Muscle of back (tissue), 13 donors: ENCODE measurements around the gene NUP54. TPM values are rescaled to one million over a fixed set of nuclear protein-coding genes. Genes with fewer than 3 reads are reported as not detected.

ENCODE experiments used
- DNase-seq, 3 donors: peaks; one replicate each; pipeline versions ENCODE4 v3.0.0 to v3.0.0-alpha.2; 2013
- long read RNA-seq, 9 donors: transcript quantifications; one replicate each; lab custom pipeline, GENCODE V29; 2026
- polyA plus RNA-seq, 10 donors: library from polyadenylated mRNA; unstranded; fragments of 120-200 nt; gene quantifications; one replicate each; pipeline ENCODE4 v1.2.1, GENCODE V29; 2013; ENCODE audit not compliant: insufficient read length in 10 of 10

NUP54 gene, protein sequence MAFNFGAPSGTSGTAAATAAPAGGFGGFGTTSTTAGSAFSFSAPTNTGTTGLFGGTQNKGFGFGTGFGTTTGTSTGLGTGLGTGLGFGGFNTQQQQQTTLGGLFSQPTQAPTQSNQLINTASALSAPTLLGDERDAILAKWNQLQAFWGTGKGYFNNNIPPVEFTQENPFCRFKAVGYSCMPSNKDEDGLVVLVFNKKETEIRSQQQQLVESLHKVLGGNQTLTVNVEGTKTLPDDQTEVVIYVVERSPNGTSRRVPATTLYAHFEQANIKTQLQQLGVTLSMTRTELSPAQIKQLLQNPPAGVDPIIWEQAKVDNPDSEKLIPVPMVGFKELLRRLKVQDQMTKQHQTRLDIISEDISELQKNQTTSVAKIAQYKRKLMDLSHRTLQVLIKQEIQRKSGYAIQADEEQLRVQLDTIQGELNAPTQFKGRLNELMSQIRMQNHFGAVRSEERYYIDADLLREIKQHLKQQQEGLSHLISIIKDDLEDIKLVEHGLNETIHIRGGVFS
- polyA plus RNA-seq = 10 to 100 TPM; 28.7 to 67.6 (median 39.1) TPM
- long read RNA-seq, donor 1, partial matches to known transcripts = 0 of 5 reads
- long read RNA-seq, donor 1, other reads (novel, unspliced or antisense) = 0 of 5 reads
- long read RNA-seq, donor 2, partial matches to known transcripts = 0 of 2 reads
- long read RNA-seq, donor 2, other reads (novel, unspliced or antisense) = 0 of 2 reads
- long read RNA-seq, donor 3 = 0 reads
- long read RNA-seq, donor 4, transcript NUP54-201 (12 exons, 2,367 nt) = major isoform, 5 of 5 reads
- long read RNA-seq, donor 4, partial matches to known transcripts = 0 of 5 reads
- long read RNA-seq, donor 4, other reads (novel, unspliced or antisense) = 0 of 5 reads
- long read RNA-seq, donor 5, partial matches to known transcripts = 0 of 5 reads
- long read RNA-seq, donor 5, other reads (novel, unspliced or antisense) = 0 of 5 reads
- long read RNA-seq, donor 6, partial matches to known transcripts = 0 of 4 reads
- long read RNA-seq, donor 6, other reads (novel, unspliced or antisense) = 0 of 4 reads
- long read RNA-seq, donor 7, transcript NUP54-201 (12 exons, 2,367 nt) = major isoform, 5 of 11 reads
- long read RNA-seq, donor 7, partial matches to known transcripts = 6 of 11 reads
- long read RNA-seq, donor 7, other reads (novel, unspliced or antisense) = 0 of 11 reads
- long read RNA-seq, donor 8, partial matches to known transcripts = 6 of 8 reads
- long read RNA-seq, donor 8, other reads (novel, unspliced or antisense) = 0 of 8 reads
- long read RNA-seq, donor 9 = 0 reads

DNA sequence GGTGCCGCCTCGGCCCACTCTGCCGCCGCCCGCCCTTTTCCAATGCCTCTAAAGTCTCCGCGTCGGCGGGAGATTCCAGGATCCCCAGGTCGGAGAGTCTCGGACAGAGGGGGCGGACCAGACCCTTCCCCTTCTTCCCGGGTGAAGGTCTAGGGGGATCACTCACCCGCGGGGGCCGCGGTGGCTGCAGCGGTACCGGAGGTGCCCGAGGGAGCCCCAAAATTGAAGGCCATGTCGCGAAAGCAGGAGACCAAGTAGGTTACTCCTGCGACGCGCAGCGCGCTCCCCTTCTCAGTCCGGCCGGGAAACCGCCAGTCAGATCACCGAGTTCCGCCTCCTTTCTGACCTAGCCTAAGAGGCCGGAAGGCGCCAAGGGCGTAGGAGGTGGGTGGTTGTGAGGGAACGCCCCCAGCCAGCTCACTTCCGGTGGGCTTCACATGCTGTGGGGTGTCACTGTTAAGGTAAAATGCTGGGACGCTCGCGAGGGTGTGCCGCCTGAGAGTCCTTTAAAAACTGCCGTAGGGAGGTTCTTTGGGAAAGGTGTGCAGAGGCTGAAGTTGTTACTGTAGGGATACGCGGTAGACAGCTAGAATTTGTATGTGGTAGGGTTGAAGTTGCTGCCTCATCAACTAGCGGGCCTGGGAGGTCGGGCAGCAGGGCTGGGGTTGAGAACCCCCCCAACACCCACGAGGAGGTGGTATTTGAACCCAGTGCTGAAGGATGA is at the start of gene NUP54:
NUP54 (minus strand) TSS at position 256 of the 724 bp plus-strand sequence; CDS start at position 233, 23 bp downstream.
- peak; percentile 96 to 98 (median 97) for DNase-seq

DNA sequence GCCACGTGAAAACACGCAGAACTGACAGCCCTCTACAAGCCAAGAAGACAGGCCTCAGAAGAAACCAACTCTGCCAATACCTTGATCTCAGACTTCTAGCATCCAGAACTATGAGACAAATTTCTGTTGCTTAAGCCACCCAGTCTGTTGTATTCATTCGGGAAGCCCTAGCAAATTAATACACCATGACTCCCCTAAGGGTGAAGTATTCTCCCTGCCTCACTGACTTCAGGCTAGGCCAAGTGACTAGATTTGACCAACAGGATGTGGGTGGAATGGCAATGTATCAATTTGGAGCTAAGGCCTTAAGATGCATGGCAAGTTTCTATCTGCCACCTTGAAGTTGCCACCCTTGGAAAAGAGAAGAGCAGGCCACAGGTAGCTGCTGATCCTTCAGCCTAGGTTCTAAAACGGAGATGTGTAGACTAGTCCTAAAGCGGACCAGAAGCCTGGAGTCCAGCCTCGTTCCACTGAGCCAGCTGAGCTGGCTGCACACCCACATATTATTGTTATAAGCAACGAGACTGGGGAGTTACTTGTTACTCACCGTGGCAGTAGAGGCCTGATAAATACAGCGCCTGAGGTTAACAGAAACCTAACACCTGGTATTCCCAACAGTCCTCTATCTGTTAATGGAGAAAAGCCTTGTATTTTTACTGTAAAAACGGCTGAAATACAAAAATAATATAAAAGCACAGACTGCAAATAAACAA is 49.0 kb upstream of the NUP54 start:
- DNase-seq = no peak

DNA sequence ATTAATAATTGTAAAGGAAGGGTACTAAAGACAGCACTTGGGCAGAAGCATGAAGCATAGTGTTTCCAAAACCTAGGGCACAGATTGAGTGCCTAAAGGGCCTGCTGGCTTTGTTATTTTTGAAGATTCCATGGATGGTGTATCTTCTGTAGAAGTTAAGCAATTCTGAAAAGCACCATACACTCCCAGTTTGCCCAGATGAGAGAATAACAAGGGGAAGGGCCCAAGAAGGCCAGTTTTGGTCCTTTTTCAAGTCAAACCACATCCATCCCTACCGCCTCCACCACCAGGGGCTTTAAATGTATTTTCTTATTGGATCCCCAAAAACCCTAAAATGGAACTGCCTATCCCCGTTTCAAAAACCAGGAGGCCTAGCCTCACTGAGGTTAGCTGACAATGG is 48.2 kb upstream of the NUP54 start:
- DNase-seq = no peak

DNA sequence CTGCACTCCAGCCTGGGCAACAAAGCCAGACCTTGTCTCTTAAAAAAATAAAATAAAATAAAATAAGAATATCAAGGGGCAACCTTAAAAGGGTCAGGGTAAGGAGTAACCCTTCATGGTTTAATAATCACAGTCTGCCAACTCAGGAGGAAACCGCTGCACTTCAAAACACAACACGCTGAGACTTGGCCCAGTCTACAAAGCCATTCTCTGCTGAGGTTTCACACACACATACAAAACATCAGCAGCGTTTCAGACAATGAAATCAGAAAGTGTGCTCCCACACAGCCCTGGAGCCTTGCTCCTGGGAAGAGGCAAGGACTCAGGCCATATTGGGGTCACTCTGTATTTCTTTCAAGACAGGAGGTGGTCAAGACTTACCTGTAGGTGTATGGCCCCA is 47.1 kb upstream of the NUP54 start:
- DNase-seq = no peak

DNA sequence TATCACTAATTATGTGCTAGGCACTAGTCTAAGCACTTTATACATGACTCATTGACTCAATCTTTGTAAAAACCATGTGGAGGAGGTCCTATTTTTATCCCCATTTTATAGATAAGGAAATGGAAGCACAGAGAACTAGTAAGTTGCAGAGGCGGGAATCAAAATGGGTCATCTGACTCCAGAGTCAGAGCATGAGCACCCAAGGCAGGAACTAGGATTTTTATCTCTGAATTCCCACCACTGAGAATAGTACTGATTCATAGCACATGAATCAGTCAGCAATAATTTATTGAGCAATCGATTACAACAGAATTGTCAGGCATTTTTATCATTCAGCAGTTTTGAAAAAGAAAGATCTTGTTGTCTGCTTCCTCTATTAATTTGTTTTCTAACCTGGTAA is 46.1 kb upstream of the NUP54 start:
- peak in 1 of 3 donors; percentile 80 for DNase-seq

DNA sequence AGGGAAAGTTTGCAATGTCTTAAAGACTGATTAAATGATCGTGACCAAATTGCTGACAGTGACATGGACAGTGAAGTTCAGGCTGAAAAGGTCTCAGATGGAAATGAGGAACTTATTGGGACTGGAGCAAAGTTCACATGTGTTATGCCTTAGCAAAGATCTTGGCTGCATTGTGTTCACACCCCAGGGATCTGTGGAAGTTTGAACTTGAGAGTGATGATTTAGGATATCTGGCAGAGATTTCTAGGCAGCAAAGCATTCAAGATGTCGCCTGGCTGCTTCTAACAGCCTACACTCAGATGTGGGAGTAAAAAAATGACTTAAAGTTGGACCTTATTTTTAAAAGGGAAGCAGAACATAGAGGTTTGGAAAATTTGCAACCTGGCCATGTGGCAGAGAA is 44.0 kb upstream of the NUP54 start:
- peak in 1 of 3 donors; percentile 30 for DNase-seq

DNA sequence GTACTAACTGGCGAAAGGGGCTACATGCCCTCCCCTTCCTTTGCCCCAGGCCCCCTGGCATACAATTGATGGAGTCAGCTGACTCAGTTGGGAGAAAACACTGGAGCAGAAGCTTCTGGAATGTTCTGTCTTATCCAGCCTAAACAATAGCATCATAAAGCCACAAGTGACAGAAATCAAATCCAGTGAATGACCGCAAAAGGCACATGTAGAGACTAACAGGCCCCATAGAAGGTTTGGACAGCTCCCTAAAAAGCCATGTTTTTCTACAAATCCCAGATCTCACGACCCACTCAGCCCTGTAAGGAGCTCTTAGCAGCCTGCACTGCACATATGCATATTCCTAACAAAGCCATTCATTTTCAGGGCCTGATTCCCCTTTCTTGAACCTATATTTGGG is 40.4 kb upstream of the NUP54 start:
- no peak for DNase-seq

DNA sequence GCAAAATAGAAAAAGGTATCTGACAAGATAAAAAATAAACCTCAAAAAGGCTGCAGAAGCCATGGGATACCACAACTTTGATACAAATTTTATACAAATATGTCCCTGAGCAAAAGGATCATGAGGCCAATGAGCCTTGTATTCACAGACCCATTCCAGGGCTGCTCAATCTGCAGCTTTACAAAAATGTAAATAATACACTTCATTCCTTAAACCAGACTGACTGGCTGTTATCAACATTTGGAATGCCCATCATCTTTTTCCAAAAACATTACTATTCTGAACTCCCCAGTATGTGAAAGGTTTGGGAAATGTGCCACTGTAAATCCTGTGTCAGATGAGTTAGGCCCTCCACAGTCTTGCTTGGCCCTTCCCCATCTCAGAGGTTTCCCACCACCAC is 40.0 kb upstream of the NUP54 start:
- DNase-seq = no peak

DNA sequence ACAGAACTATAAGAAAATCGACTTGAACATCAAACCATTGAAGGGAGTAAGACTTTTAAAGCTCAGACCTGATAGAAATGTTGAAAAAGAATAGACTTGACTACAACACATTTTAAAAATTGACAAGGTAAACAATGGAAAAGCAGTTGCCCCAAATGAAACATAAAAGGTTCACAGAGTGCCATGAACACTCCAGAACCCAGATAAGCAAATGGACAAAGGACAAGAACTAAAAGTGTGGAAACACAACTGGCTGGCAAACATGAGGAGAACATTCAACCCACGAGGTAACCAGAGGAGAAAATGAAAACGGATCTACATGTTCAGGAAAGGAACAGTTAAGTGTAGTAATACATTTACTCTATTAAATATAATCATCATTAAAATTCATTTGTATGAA is 39.0 kb upstream of the NUP54 start:
- DNase-seq = no peak

DNA sequence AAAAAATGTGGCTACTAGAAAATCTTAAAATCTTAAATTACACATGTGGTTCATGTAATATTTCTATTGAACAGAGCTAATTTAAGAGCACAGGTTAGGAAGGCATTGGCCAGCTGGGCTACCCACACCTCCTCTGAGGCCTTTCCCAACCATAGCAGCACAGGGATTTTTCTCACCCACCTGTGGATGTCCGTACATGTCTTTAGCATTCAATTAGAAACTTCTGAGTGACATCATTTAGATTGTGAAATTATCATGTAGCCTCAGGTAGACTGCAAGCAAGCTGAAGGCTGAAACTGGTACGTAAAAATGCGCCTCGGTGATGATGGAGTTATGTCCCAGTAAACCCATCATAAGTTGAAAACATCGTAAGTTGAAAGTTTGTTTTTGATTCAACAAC is 34.3 kb upstream of the NUP54 start:
- DNase-seq = no peak

DNA sequence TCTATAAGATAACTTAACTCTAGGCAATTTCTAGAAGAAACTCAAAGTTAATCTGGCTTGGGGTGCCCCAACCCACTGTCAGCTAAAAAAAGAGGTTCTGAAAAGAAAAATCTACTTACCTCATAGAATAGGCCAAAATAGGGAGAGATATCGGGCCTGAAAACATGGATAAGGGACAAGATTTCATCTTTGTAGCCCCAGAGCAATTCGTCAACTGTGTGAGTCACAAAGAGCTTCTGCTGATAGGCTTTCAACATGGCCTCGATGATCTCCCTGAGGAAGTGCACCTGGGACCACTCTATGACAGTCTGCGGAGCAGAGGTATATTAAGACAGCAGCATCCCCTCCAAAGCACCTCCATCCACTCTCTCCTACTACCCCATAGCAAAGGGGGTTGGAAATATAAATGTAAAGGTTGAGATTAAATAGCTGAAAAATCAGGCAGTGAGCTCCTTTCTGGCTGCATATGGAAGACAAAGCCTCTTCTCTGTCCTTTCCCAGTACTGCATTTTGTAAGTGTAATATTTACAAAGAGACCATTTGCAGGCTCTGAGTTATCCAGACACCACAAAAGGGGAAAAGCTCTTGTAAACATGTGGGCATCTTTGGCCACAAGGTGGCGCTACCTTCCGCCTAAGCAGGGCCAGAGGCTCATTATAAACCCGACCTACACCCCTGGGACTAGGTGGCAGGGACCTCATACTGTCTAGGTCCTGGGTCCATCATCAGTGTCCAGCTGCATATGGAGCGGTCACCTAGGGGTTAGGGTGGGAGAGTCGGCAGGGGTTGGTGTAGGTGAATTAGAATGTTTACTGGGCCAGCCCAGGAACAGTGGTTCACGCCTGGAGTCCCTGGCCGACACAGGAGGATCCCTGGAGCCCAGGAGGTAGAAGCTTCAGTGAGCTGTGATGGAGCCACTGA is 31.5 kb upstream of the NUP54 start:
- peak; percentile 60 to 75 (median 73) for DNase-seq

DNA sequence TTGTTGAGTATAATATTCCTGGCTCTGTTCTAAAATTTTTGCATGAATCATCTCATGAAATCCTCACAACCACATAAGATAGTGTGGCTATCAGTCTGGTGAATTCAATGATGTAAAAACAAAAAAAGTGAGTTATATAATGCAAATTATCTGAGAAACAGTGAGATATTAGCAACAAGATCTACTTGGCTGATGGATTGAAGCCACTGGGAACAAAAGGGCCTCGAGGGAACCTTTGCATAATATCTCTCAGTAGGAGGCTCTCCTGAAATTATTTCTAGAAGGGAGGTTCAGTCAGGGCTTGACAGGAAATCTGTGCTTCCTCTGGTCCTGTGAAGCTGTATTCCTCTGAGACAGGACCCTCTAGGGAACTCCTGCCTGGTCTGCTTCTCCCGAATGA is 30.1 kb upstream of the NUP54 start:
- no peak for DNase-seq

DNA sequence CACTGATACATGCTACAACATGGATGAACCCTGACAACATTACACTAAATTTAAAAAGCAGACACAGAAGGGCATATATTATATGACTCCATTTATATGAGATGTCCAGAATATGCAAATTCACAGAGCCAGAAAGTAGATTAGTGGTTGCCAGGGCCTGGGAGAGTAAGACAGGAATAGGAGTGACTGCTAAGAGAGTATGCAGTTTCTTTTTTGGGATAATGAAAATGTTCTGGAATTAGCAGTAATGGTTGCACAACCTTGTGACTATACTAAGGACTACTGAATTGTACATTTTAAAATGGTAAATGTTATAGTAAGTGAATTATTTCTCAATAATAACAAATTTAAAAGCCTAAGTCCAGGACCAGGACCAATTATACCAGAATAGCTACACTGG is 29.5 kb upstream of the NUP54 start:
- DNase-seq = no peak

DNA sequence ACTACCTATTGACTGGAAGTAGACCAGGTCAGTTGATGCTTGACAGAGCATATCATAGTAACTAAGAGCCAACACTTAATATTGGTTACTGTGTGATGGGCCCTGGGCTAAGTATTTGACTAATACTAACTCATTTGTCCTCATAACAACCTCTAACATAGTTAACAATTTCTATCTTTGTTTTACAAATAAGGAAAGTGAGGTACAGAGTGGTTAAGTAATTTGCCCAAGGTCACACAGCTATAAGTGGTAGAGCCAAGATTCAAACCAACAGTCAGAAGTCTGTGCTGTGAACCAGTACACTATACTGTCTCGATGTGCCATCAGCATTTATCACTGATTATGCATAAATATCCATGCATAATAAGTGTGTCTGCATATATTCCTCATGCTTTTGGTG is 27.1 kb upstream of the NUP54 start:
- DNase-seq = no peak

DNA sequence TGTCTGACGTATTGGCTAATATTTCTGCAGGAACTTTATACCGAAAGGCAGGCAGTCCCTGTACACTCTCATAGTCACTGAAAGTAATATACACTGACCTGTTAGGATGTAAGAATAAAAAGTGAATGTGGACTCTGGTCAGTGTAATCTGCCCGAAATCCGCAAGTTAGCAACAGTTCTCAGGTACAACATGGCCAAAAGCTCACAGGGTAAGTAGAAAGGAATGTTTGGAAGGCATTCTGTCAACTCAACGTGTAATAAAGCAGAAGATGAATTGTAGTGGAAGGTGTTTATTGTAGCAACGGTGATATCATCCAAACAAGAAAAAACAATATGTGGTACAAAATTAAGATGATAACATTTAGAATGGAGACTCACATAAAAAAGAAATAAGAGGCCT is 26.0 kb upstream of the NUP54 start:
- DNase-seq = no peak

DNA sequence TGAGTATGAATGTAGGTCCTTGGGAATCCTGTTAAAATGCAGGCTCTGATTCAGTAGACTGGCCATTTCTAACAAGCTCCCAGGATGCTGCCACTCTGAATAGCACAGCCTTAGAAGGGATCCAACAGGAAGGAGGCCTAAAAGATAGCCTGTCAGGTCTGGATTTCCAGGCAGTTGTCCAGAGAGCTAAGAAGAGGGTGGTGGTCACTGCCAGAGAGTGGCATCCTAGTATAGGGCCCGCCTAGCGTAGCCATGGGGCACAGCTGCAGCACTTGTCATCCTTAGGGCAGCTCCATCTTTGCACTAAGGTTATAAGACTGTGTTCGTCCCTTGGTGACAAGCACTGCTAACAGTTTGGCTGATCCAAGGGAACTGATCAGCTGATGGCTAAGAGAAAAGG is 20.5 kb upstream of the NUP54 start:
- DNase-seq = no peak

DNA sequence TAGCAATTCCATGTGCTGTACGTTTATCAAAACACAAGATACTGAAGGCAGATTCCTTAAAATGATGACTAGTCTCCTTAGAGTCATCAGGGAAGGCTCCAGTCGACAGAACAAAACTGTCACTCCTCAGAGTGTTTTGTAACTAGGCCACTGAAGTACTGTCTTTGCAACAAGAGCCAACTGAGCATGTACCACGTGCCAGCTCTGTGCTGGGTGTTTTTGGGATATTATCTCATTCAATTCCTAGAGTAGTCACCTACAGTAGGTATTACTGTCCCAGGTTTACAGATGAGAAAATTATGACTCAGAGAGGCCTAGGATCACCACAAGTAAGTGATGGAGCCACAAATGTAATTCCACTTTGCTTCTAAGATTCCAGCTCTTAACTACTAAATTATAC is 18.3 kb upstream of the NUP54 start:
- DNase-seq = no peak

DNA sequence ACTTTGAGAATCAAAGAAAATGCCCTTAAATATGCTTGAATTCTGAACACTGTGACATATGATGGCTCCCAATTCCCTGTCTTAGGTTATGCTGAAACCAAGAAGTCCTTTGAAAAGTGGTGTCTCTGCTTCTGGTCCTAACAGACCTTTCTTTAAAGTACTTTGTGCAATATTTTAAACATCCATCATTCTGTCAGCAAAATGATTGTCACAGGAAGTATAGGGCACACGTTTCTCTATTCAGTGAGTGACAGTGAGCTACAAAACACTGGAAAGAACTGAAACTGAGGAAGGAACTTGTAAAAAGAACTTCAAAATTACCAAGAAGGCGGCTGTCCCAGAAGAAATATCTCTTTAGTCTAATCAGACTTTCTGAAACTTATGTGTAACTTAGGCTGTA is 12.2 kb upstream of the NUP54 start:
- DNase-seq = no peak

DNA sequence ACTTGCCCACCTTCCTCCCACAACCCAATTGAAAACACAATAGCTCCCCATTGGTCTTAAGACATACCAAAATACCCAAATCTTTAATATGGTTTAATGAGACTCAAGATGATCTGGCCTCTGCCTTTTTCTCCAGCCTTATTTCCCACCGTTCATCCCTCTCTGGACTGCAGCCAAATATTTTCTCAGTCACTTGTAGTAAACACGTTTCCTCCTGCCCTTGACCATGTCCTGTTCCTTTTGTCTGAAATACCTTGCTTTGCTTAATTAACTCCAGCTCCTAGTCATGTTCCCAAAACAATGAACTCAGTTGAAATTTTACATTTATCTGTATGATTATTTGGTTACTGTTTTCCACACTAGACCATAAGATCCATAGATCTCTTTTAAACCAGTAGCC is 8.4 kb upstream of the NUP54 start:
- peak in 1 of 3 donors; percentile 6 for DNase-seq

DNA sequence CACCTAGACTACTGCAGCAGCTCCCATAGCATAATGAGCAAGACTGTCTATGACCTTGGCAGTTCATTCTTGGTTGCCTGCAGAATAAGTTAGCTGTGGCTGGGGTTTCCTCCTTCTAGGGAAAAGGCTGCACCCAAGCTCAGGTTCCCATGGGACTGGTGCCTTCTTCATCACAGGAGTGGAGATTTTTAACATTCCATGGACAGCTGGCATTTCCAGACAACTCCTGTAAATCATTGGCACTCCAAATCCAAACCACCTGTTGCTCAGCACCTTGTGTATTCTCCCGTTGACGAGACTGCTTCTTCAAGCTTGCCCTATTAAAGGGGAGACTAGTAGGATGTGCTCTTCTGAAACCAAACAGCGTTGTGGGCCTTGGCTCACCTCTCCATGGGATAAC is 7.8 kb upstream of the NUP54 start:
- no peak for DNase-seq
